Renal cortex interstitium (tissue), 11 donors: Measurements from ENCODE around the gene LOX. TPM values are rescaled to one million over a fixed set of nuclear protein-coding genes. Genes with fewer than 3 reads are reported as not detected.

Experiments
- DNase-seq, 11 donors: peaks; one replicate each; pipeline ENCODE4 v3.0.0-alpha.2; 2013; ENCODE audit warnings: low read depth in 9 of 11, low spot score in 4 of 11; ENCODE audit errors: extremely low read depth in 1 of 11
- polyA plus RNA-seq, 3 donors: library from polyadenylated mRNA; unstranded; fragments of 120-200 nt; gene quantifications; one replicate each; pipeline ENCODE4 v1.2.1, GENCODE V29; 2013; ENCODE audit not compliant: insufficient read length in 3 of 3

The LOX gene
- polyA plus RNA-seq, 3 donors: 30.9 to 44.4 (median 41.7) TPM

DNA sequence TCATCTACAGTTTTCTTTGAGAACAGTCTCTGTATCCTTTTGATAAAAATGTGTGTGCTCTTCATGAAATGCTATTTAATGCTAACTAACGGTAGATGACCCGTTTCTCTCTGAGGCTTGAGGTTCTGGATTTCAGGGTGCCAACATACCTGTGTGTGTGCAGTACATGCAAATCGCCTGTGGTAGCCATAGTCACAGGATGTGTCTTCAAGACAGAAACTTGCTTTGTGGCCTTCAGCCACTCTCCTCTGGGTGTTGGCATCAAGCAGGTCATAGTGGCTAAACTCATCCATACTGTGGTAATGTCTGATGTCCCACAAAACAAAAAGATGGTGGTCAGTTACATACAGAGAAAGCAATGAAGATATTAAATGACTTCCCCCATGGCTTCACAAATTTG is 4.2 kb downstream of the LOX start:
- DNase-seq: no peak

DNA sequence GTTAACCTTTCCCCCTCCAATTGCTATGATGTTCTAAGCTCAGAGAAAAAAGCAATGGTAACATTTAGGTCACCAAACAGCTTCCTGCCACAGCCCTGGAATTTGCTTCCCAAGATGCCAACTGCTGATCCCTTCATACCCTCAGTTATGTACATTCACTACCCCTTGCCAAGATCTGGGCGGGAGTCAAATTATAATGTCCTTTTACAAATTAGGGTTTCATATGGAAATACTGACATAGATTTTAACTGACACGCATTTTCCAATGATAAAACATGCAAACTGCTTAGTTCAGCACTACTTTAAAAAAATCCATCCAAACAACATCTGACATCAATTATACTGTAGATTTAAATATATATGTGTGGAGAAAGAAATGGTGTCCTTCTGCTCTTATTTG is 5.0 kb downstream of the LOX start:
- DNase-seq: no peak

DNA sequence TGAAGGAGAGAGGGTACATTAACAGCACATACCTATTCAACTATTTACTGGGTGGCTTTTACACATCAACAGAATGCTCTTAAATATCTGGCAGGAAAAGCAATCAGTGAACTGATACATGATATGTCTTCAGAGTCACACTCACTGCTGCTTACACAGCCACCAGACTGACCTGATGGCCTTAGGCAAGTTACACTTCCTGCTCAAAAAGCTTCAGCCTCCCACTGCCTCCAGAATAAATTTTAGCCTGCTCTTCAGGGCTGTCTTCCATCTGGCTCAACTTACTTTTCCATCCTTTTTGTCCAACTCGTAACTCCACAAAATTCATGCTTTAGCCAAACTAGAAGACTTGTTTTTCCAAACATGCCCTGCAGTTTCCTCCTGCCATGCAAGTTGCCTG is 10.7 kb downstream of the LOX start:
- peak in 5 of 11 donors; percentile 5 to 28 (median 9) for DNase-seq

DNA sequence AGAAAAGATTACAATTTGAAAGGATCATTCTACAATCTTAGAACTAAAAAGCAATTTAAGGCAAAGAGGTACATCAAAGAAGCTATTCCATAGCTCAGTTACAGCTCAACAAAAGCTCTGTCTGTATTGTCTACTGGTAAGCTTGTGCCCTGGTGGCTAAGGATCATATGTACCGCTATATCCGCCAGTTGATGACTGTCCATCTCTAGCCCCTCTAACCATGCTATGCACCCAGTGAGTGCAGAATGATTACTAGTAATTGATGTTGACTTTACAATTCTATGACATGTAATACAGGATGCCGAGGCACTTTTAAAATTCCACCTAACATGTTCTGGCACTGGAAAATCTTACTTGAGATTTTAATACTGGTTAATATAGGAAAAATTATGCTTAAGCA is 13.1 kb downstream of the LOX start:
- no peak for DNase-seq

DNA sequence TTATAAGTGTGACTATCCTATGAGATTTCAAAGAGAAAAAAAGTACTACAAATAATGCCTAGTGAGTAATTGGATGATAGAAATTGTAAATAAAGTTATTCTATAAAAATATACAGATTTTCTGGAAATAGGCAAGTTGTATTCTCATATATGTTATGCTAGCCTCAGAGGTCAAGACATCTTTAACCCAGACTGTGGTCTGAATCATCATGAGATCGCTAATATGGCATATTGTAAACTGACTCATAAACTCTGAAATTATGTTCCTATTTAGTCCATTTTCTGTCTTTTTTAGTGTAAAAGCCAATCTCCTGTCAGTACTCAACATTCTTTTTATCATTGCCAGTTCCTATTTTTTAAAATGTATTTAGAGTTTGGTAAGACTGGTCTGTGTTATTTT is 14.2 kb downstream of the LOX start:
- DNase-seq: no peak

DNA sequence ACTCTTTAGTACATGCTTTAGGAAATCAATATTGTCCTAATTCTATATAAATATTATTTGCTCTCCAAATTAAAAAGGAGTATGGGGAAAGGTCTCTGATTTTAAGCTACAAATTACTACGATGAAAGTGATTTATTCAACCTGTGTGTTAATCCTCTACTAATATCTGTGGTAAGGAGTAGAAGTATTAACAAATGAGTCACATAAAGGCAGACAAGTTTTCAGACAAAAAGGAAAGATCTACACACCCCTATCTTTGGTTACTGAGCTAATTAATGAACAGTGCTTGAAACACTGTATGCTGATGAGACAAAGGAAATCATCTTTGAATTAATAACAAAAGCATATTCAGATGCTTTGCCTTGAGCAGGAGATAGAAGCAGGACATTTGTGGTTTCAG is 15.9 kb downstream of the LOX start:
- DNase-seq: no peak

DNA sequence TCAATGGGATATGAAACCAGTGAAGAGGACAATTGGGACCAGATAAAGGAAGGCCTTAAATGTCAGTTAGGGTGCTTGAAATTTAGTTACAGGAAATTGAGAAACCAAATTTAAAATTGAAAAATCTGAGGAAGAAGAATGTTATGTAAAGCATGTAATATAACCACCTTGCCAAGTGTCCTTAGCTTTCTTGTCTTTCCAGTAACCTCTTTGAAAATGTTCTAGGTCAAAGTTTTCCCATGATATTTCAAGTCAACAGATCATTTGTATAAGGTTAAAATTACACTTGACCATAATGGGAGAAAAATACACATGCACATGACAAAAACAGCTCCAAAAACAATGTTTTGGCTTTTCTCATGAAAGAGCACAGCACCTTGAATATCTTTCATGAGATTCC is 21.1 kb downstream of the LOX start:
- DNase-seq: no peak

DNA sequence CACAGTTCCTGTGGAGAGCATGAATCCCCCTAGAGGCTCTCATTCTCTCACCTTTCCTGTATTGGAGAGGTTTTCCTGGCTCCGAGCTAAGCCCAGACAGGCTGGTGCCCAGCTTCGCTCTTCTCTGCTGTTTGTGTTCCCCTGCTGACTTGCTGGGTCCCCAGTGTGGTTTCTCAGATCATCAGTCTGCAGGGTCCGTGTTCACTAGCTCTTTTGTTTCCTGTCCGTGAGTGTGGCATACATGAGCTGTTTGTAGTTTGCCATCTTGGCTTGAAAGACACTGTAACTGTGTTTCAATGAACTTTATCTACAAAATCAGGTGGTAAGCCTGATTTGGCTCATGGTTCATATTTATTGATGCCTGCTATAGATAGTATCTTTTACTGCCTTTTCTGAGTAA is 23.8 kb downstream of the LOX start:
- DNase-seq: no peak

DNA sequence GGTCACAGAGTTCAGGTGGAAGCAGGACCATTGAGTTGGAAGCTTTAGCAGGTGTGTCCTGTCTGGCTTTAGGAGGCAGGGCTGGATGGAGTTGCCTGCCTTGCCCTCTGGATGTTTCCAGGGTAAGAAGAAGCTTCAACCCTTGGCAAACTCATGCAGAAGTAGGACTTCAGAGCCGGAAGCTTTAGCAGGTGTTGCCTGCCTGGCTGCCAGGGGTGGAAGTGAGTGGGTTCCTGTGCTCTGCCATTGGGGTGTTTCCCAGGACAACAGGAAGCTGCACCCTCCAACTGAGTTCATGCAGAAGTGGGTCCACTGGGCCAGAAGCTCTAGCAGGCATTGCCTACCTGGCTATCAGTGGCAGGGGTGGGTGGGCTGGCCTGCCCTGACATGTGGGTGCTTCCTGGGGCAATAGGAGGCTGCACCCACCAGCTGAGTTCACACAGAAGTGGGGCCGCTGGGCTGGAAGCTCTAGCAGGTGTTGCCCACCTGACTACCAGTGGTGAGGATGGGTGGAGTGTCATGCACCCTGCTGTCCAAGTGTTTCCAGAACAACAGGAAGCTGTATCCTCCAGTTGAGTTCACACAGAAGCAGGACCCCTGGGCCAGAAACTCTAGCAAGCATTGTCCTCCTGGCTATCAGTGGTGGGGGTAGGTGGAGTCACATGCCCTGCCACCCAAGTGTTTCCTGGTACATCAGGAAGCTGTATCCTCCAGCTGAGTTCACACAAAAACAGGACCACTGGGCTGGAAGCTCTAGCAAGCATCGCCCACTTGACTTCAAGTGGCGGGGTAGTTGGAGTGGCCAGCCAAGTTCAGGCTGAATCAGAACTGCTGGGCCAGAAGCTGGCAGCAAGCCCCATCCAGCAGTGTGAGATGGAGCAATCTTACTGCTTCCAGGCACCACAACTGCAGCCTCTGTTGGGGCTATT is 24.6 kb downstream of the LOX start:
- DNase-seq: no peak

DNA sequence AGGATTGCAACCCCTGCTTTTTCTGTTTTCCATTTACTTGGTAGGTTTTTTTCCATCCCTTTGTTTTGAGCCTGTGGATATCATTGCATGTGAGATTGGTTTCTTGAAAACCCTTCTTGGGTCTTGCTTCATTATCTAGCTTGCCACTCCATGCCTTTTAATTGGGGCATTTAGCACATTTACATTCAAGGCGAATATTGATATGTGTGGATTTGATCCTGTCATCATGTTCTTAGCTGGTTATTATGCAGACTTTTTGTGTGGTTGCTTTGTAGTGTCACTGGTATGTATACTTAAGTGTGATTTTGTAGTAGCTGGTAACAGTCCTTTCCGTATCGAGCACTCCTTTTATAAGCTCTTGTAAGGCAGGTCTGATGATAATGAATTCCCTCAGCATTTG is 26.5 kb downstream of the LOX start:
- no peak for DNase-seq

DNA sequence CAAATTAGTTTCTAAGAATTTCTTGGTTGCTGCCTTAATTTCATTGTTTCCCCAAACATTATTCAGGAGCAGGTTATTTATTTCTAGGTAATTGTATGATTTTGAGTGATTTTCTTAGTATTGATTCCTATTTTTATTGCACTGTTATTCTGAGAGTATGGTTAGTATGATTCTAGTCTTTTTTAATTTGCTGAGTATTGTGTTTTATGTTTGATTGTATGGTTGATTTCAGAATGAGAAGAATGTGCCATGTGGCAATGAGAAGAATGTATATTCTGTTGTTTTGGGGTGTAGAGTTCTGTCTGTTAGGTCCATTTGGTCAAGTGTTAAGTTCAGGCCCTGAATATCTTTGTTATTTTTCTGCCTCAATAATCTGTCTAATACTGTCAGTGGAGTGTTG is 27.1 kb downstream of the LOX start:
- no peak for DNase-seq

DNA sequence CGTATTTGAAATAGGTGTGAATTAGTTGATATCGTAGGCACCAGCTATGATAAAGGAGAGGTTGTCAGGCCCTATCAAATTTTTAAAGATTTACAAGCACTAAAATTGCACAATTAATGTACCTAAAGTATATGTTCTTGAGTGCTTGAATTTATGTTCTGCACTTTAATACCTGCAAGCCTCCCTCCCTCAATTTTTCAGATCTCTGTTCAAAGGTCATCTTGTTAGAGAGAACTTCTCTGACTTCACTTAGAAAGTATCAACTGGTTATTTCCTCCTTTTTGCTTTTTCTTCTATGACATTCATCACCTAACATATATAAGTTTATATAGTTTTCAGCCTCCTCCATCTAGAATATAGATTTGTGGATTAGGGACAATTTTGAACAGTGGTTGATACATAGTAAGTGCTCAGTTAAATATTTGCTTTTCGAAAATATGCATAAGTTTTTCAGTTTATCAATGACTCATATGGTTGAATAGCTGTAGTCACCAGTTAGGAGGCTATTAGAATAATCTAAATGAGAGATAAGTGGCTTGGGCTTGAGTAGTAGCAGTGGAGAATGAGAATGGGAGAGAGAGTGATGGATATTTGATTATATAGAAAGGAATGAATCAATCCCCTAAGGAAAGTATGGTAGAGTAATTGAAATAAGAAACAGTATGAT is 37.3 kb downstream of the LOX start:
- DNase-seq: no peak

DNA sequence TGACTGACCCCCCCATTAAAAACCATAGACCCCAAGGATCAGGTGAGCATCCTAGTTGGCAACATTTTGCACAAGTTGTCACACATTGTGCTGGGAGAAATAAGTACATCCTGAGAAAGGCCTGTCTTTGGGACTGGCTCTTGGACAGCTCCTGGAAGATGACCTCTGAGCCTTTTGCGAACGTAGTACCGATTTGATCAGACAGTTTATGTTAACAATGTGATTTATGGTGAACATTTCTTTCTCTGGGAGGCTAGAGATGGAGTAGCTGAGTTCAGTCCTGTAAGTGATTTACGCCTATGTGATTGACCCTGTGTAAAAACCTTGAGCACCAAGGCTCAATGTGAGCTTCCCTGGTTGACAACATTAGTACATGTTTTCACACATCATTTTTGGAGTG is 41.7 kb downstream of the LOX start:
- no peak for DNase-seq

DNA sequence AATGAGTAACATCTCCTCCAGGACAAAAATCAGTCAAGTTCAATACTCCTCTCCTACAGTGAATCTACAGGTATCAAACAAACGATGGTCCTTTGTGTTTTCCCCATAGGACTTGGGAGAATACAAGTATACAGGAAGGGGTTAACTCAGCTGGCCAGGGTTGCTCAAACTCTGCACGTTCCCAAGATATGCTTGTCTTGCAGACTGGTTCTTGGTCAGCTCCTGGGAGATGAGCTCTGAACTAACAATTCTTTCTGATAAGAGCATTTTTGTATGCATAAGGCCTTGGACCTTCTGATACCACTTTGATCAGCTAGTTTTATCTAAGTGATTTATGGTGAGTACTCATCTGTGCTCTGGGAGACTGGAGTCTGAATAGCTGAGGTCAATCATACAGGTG is 42.1 kb downstream of the LOX start:
- DNase-seq: no peak

DNA sequence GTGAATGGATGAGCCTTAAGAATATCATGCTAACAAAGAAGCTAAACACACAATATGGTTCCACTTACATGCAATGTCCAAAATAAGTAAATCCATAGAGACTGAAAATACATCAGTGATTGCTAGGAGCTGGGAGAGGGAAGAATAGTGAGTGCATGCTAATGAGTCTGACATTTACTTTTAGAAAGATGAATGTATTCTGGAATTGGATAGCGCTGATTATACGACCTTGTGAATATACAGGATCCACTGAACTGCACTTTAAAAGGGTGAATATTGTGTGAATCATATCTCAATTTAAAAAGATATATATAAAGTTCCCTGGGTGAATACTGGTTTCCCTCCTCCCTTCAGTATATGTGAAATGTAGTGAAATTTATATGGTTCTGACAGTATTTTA is 46.2 kb downstream of the LOX start:
- no peak for DNase-seq

DNA sequence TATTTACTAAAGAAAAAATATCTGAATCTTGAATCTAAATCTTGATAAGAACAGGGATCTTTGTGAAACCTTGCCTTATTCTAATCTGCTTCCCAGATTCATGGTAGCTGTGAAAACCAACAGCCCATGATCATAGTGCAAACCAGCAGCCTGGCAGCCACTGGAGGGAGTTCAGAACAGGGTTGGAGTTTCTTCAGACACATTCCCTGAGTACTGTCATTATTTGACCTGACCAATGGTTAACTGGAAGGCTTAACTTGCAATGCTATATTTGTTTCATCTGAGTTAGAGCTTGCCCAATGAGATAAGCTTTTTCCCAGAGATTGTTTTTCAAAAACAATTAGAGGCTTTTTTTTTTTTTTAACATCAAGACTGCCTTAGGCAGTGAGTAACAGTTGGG is 47.8 kb downstream of the LOX start:
- DNase-seq: peak in 1 of 11 donors; percentile 9

DNA sequence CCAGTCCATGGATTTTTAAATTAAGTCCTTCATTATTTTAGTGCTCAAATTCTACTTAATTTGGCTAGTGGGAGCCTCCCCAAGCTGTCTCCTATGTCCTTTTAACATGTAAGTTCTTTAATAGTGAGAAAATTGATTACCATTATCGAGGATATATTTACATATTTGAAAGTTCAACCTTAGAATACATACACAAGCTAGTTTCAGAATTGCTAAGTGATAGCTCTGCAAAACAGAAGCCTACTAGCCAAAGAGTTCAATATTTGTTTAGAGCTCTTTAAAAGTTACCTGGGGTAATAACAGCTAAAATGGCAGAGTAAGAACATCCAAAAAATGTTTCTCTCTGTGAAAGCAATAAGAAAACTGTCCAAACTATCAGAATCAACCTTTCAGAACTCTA is 48.2 kb downstream of the LOX start:
- no peak for DNase-seq

DNA sequence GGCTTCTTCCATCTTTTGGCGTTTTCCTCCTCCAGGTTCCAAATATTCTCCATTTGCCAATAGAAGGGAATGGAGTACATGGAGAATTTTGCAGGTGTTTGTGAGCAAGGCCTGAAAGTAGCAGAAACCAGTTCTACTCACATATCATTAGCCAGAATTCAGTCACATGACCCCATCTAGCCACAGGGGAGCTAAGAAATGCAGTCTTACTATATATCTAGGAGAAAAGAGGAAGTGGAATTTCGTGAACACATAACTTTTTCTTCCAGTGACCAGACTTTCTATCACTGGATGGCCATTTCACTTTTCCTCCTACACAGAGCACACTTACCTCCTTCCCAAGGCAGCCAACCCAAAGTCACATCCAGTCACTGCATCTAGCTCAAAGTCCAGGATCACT is 55.1 kb downstream of the LOX start:
- DNase-seq: no peak

DNA sequence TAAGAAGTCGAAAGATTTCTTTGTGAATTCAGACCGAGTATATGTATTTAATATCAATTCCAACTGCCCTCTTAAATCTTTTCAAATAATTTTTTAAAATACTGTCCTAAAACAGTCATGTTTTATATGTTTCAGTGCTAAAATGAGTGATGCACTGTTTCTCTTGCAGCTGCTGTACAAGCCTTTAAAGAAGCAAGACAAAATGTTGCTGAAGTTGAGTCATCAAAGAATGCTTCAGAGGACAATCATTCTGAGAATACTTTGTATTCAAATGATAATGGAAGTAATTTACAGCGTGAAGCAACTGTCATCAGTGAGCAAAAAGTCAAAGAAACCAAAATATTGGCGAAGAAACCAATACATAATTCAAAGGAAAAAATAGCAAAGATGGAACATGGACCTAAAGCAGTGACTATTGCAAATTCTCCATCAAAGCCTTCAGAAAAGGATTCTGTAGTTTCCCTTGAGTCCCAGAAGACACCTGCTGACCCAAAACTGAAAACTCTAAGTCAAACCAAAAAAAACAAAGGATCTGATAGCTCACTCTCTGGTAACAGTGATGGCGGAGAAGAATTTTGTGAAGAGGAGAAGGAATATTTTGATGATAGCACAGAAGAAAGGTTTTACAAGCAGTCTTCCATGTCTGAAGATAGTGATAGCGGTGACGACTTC is 58.0 kb downstream of the LOX start:
- no peak for DNase-seq

DNA sequence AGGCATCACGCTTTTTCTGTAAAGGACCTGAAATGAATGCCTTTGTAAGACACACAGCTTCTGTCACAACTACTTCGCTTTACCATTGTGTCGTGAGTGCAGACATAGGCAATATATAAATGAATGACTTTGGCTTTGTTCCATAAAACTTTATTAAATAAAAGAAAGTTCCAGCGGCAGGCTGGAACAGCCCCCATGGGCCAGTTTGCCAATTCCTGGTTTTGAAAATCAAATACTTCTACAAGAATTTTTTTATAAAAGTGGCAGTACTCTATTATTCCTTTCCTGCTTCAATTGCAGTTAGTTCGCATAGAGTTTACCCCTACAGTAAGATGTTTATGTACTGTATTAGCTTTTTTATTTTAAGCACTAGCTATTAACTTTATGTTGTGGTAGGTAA is 62.6 kb downstream of the LOX start:
- DNase-seq: no peak
